ENCODE data around the gene ALK.

Gene ALK

DNA sequence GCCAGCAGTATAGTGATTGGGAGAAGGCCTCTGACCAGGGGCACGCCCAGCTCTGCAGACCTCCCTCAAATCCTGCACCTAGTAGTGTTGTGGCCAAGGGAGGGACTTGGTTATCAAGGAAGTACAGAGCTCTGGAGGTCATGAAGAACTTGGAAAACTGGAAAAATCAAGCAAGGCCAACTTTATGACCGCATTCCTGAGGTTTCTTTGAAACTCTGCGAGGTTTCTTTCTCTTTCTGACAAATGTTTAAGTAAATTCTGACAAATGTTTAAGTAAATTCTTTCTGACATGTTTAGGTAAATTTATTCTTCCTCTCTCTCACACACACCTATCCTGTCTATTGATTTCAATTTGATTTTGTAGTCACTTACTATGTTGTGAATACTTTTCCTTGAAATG is 775.2 kb downstream of the ALK start:
- no peak overlapping the region for H3K4me3 ChIP-seq (ENCODE audit: low read depth, low read length)
- DNase-seq (ENCODE audit: low read depth), result no peak

DNA sequence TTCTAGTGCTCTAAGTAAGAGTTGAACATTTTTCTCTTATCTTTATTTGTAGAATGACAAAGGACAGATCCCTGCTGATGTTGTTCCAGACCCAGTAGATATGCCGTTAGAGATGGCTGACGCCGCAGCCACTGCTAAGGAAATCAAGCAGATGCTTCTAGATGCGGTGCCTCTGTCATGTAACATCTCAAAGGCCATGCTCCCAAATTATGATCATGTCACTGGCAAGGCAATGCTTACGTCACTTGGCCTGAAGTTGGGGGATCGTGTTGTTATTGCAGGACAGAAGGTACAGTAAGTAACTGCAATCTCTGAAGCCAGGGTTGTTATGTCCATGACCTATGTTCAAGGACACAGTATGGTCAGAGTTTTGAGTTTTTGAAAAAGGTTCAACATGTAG is 777.7 kb downstream of the ALK start:
- H3K4me3 ChIP-seq (ENCODE audit: low read depth, low read length), result no peak overlapping the region
- DNase-seq (ENCODE audit: low read depth), result no peak
